HCT116 (cell line): Measurements from ENCODE around the gene SLC38A3. TPM values are rescaled to one million over a fixed set of nuclear protein-coding genes. Genes with fewer than 3 reads are reported as not detected.

ENCODE experiments used
- ATAC-seq: fragments of 200-7000 bp; cut with Tn5 transposase; 2 replicates; pipeline ENCODE4 v1.9.1; 2020; ENCODE audit warnings: mild to moderate bottlenecking, moderate library complexity
- BruUV-seq: library from RNA; stranded (reverse); fragments of 400-500 nt; replicated peaks from 2 replicates; lab custom pipeline; 2021; lab: Mats Ljungman, UMichigan
- CTCF ChIA-PET: fragments of 300-600 bp; sonication (Branson Sonifier 250); formaldehyde crosslinking; loops from one replicate; lab custom pipeline; 2021; ENCODE audit warnings: antibody characterized with exemption; lab: Charles Lee
- POLR2A ChIA-PET: fragments of 300-600, 350-600 bp; sonication (Branson Sonifier 250); formaldehyde crosslinking; loops from one replicate; lab custom pipeline; 2021; ENCODE audit warnings: antibody characterized with exemption; lab: Charles Lee
- RAD21 ChIA-PET, 2 experiments: fragments of 300-600 bp; sonication (Branson Sonifier 250); formaldehyde crosslinking; loops; one replicate each; lab custom pipeline; 2023; ENCODE audit warnings: low total read pairs in 2 of 2; ENCODE audit not compliant: uncharacterized antibody in 2 of 2, unreplicated experiment in 2 of 2, low non-redundant PET in 1 of 2; lab: Charles Lee
- DNase-seq: peaks from one replicate; pipeline ENCODE4 v3.0.0-alpha.2; 2010; ENCODE audit warnings: low read depth, low spot score
- H2AFZ ChIP-seq: fragments of 200-600 bp; shearing (Covaris generic), sonication (generic); 2 replicates; pipeline ENCODE4 v1.6.1; 2017; ENCODE audit warnings: low read depth, mixed run types, mixed read lengths, antibody characterized with exemption, low read length; ENCODE audit not compliant: poor library complexity, severe bottlenecking
- H3K27ac ChIP-seq: 2 replicates; pipeline ENCODE4 v1.5.1; 2012; ENCODE audit warnings: low read depth, low read length
- H3K27me3 ChIP-seq: fragments of 200-600 bp; sonication (generic); 2 replicates; pipeline ENCODE4 v1.6.1; 2016; ENCODE audit warnings: mixed run types, low read length, mixed read lengths; ENCODE audit not compliant: insufficient read depth
- H3K36me3 ChIP-seq, 2 experiments: fragments of 200-500 bp in 1 of 2; fragments of 200-600 bp in 1 of 2; sonication (Bioruptor generic) in 1 of 2; sonication (generic) in 1 of 2; 2 replicates each; pipeline versions ENCODE4 v1.5.1 to v1.6.1; 2014 to 2016; ENCODE audit warnings: low read length in 2 of 2, inconsistent platforms in 1 of 2, mixed read lengths in 1 of 2, mixed run types in 1 of 2; ENCODE audit not compliant: insufficient read depth in 2 of 2, control insufficient read depth in 1 of 2
- H3K4me1 ChIP-seq, 2 experiments: fragments of 200-600 bp in 1 of 2; sonication (generic) in 1 of 2; 2 replicates each; pipeline versions ENCODE4 v1.5.1 to v1.6.1; 2012 to 2017; ENCODE audit warnings: low read length in 2 of 2, inconsistent platforms in 1 of 2, mild to moderate bottlenecking in 1 of 2, mixed read lengths in 1 of 2, mixed run types in 1 of 2, moderate library complexity in 1 of 2; ENCODE audit not compliant: insufficient read depth in 2 of 2, control insufficient read depth in 1 of 2
- H3K4me2 ChIP-seq: fragments of 200-600 bp; sonication (generic); 2 replicates; pipeline ENCODE4 v1.6.1; 2017; ENCODE audit warnings: mixed run types, low read length, mixed read lengths
- H3K4me3 ChIP-seq, 2 experiments: fragments of 200-600 bp in 1 of 2; sonication (generic) in 1 of 2; replicated peaks in 1 of 2; 2 replicates each; pipeline ENCODE4 v1.5.1; 2011 to 2016; ENCODE audit warnings: low read length in 2 of 2, control low read depth in 1 of 2, low read depth in 1 of 2, mild to moderate bottlenecking in 1 of 2, mixed read lengths in 1 of 2, mixed run types in 1 of 2
- H3K79me2 ChIP-seq: fragments of 200-600 bp; sonication (generic); 2 replicates; pipeline ENCODE4 v1.6.1; 2017; ENCODE audit warnings: mild to moderate bottlenecking, mixed run types, low read length, moderate library complexity, mixed read lengths; ENCODE audit not compliant: insufficient read depth
- H3K9ac ChIP-seq: fragments of 200-600 bp; sonication (generic); 2 replicates; pipeline ENCODE4 v1.6.1; 2016; ENCODE audit warnings: low read length, mixed read lengths
- H3K9me2 ChIP-seq: fragments of 200-600 bp; sonication (generic), shearing (Covaris generic); 2 replicates; pipeline ENCODE4 v1.6.1; 2017; ENCODE audit warnings: mixed run types, mild to moderate bottlenecking, moderate library complexity; ENCODE audit not compliant: insufficient read depth
- H3K9me3 ChIP-seq, 2 experiments: fragments of 200-500 bp in 1 of 2; fragments of 200-600 bp in 1 of 2; sonication (Bioruptor generic) in 1 of 2; sonication (generic) in 1 of 2; 2 replicates each; pipeline ENCODE4 v1.6.1; 2014 to 2017; ENCODE audit warnings: low read length in 2 of 2, mixed read lengths in 2 of 2, inconsistent platforms in 1 of 2, low read depth in 1 of 2, mild to moderate bottlenecking in 1 of 2, mixed run types in 1 of 2, moderate library complexity in 1 of 2; ENCODE audit not compliant: control insufficient read depth in 1 of 2, insufficient read depth in 1 of 2
- H4K20me1 ChIP-seq: fragments of 200-600 bp; sonication (generic), shearing (Covaris generic); 2 replicates; pipeline ENCODE4 v1.6.1; 2017; ENCODE audit warnings: mixed run types, mild to moderate bottlenecking, moderate library complexity; ENCODE audit not compliant: insufficient read depth
- ELF1 ChIP-seq: IDR thresholded peaks from 2 replicates; pipeline ENCODE4 v1.6.1; 2012; ENCODE audit warnings: low read depth, borderline replicate concordance
- JUND ChIP-seq: IDR thresholded peaks from 2 replicates; pipeline ENCODE4 v1.6.1; 2012
- intact Hi-C: fragments of 100-400 bp; cut with micrococcal nuclease; formaldehyde crosslinking; loops from 2 replicates; pipeline ENCODE4 v1.10.0; 2022
- total RNA-seq: library from RNA; stranded (reverse); gene quantifications from one replicate; pipeline ENCODE4 v1.2.1, GENCODE V29; 2021; ENCODE audit not compliant: unreplicated experiment
- TF ChIP-seq, protein P1 (sequence below): IDR thresholded peaks from 2 replicates; pipeline ENCODE4 v1.6.1; 2012
- TF ChIP-seq, protein P2 (sequence below): IDR thresholded peaks from 2 replicates; pipeline ENCODE4 v1.6.1; 2012

Gene SLC38A3
- total RNA-seq, 1 experiment from 2014 or later: 3.1 TPM

DNA sequence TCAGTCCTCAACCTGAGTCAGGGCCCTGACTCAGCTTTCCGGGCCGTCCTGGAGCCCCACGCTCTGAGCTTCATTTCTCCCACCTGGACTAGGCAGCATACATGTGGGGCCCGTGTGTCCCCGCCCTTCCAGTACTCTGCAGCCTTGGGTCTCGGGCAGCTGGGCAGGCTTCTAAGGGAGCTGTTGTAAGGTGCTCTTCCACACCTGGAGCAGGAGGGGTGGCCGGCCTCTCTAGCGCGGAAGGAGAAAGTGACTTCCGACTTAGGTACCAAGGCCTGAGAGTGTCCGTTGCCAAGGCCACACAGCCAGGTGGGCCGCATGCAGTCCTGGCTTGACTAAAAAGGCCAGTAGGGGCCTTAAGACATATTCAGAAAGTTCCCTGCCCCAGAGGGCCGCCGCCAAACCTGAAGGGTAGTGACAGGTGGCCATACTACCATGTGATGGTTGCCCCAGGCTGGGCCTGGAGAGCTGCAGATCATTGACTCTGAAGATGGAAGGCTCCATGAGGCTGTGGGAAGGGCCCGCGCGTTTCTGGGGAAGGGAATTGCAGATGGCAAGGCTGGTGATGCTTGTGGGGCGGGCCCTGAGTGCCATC is 54.5 kb downstream of the SLC38A3 start:
- no peak for DNase-seq
- peaks cover 29 to 58% of the 10 kb centered on the region in 2 experiments for H3K4me1 ChIP-seq
- ChIA-PET CTCF (interaction anchor here (0.7 to 3.3 kb wide), 18 partner anchors 11 to 352 kb away, joined by 3 to 46 read pairs (median 4); partner anchors contain the start of genes CISH, GNAI2, HYAL3 and IFRD2), POLR2A (interaction anchor here (0.6 to 2.0 kb wide), 5 partner anchors 9 to 33 kb away, joined by 3 to 8 read pairs (median 3); partner anchors contain the start of genes GNAI2 and SEMA3B), RAD21 (interaction anchor here (0.8 to 1.2 kb wide), 5 partner anchors 10 to 33 kb away, joined by 3 to 7 read pairs (median 4); no protein-coding TSS in a partner anchor)
- BruUV-seq: no TSS peak
- peak overlapping the region; percentile 25 to 64 for H3K4me3 ChIP-seq
- H3K4me2 ChIP-seq: peak overlapping the region; percentile 92
- peaks cover 11 to 15% of the 10 kb centered on the region in 2 experiments; a peak in 3 of 4 replicates for H3K36me3 ChIP-seq
- no peaks in the 10 kb centered on the region for H4K20me1 ChIP-seq
- no peaks in the 10 kb centered on the region for H3K27me3 ChIP-seq
- ATAC-seq: peak; percentile 14
- H3K9ac ChIP-seq: peak overlapping the region; percentile 84
- H3K79me2 ChIP-seq: no peaks in the 10 kb centered on the region
- no peaks in the 10 kb centered on the region for H3K9me2 ChIP-seq
- TF ChIP-seq, protein P1, sequence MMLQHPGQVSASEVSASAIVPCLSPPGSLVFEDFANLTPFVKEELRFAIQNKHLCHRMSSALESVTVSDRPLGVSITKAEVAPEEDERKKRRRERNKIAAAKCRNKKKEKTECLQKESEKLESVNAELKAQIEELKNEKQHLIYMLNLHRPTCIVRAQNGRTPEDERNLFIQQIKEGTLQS: no peak
- TF ChIP-seq JUND (no peak), ELF1 (no peak)
- TF ChIP-seq, protein P2, sequence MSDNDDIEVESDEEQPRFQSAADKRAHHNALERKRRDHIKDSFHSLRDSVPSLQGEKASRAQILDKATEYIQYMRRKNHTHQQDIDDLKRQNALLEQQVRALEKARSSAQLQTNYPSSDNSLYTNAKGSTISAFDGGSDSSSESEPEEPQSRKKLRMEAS: no peak
- peak overlapping the region; percentile 77 for H3K27ac ChIP-seq
- H3K9me3 ChIP-seq: no peaks in the 10 kb centered on the region
- intact Hi-C loops: loop anchor here (2.0 kb wide), 1 partner anchor 65 kb away; no protein-coding TSS in a partner anchor
- H2AFZ ChIP-seq: no peak overlapping the region
